Heart right ventricle (tissue), 16 donors: ENCODE results near the gene PRDM16. TPM values are rescaled to one million over a fixed set of nuclear protein-coding genes. Genes with fewer than 3 reads are reported as not detected.

Experiments
- ATAC-seq, 8 donors: fragments of 200-7000 bp; cut with Tn5 transposase; one replicate each; pipeline ENCODE4 v1.9.1; 2020; ENCODE audit warnings: mild to moderate bottlenecking in 8 of 8, moderate library complexity in 8 of 8, moderate number of reproducible peaks in 1 of 8
- DNase-seq, 2 donors: peaks; one replicate each; pipeline ENCODE4 v3.0.0-alpha.2; 2020
- H3K27ac ChIP-seq, 10 donors: fragments of 200-600 bp; sonication (generic) in 2 of 10; one replicate each; pipeline versions ENCODE4 v1.5.0 to v1.8.0; 2020 to 2022; ENCODE audit warnings: mild to moderate bottlenecking in 3 of 10
- H3K27me3 ChIP-seq, 7 donors: fragments of 200-600 bp; one replicate each; pipeline ENCODE4 v1.8.0; 2021 to 2022; ENCODE audit warnings: mild to moderate bottlenecking in 2 of 7
- H3K36me3 ChIP-seq, 9 donors: fragments of 200-600 bp; sonication (generic) in 1 of 9; one replicate each; pipeline versions ENCODE4 v1.5.0 to v1.8.0; 2020 to 2022; ENCODE audit warnings: mild to moderate bottlenecking in 2 of 9
- H3K4me1 ChIP-seq, 9 donors: fragments of 200-600 bp; sonication (generic) in 1 of 9; one replicate each; pipeline versions ENCODE4 v1.5.0 to v1.8.0; 2020 to 2022; ENCODE audit warnings: mild to moderate bottlenecking in 4 of 9
- H3K4me3 ChIP-seq, 10 donors: fragments of 200-600 bp; sonication (generic) in 2 of 10; one replicate each; pipeline versions ENCODE4 v1.5.0 to v1.8.0; 2020 to 2022; ENCODE audit warnings: mild to moderate bottlenecking in 7 of 10, moderate library complexity in 2 of 10
- H3K9me3 ChIP-seq, 11 donors: fragments of 200-600 bp in 10 of 11; sonication (generic) in 2 of 11; one replicate each; pipeline versions ENCODE4 v1.5.0 to v1.8.0; 2013 to 2022; ENCODE audit warnings: mild to moderate bottlenecking in 2 of 11, control low read depth in 1 of 11, moderate library complexity in 1 of 11
- CTCF ChIP-seq, 9 donors: fragments of 200-600 bp; sonication (generic) in 2 of 9; IDR thresholded peaks; one replicate each; pipeline versions ENCODE4 v1.5.0 to v1.8.0; 2021 to 2022; ENCODE audit warnings: antibody characterized with exemption in 9 of 9, mild to moderate bottlenecking in 5 of 9, moderate library complexity in 1 of 9
- WGBS, 2 donors: extraction: QIAGEN DNeasy Blood & Tissue Kit; methylation state at CpG; one replicate each; pipeline ENCODE4 v1.1.7; 2013; ENCODE audit warnings: inconsistent platforms in 1 of 2; 5-methylcytosine and 5-hydroxymethylcytosine counted together
- intact Hi-C, 10 donors: fragments of 100-400 bp; cut with DNase I; formaldehyde crosslinking; loops; one replicate each; pipeline versions ENCODE4 v1.11.1 to v1.14.2; 2022
- polyA plus RNA-seq, 2 donors: library from polyadenylated mRNA; stranded (reverse); fragments of 200-250 nt; gene quantifications; one replicate each; pipeline ENCODE4 v1.2.3, GENCODE V29; 2013
- total RNA-seq, 10 donors: library from RNA; stranded (reverse); fragmentation: NEBNext Ultra II Directional in 3 of 10; extraction: Animal tissue kit (Norgen Biotek cat#: 25700) in 3 of 10; gene quantifications; one replicate each; pipeline versions ENCODE4 v1.2.1 to v1.2.4, GENCODE V29; 2021 to 2023
- donor health status: Arrhythmogenic right ventricular cardiomyopathy.
- donor health status: ischemic (EF 13 %, LVEDD 7.1; RV severe dilation, severe dysfunction).
- donor health status: healthy with polysubstance abuse.
- donor health status: DM: no; HTN: yes; CAD: no.
- donor health status: DM: no; HTN: no; CAD: no.
- donor health status: ischemic (EF 25% LVEDD 6.9; RV normal size, moderate dysfunction).
- donor health status: ischemic (EF 25% LVEDD 5.7; RV mildly dilated, moderate dysfunction).
- donor health status: healthy.
- donor health status: DM: yes; HTN: yes; CAD: no.
- donor health status: Ischemic cardiomyopathy.
- donor health status: ischemic (EF 35%, LVEDD 5.7; RV mildly dilated, moderate dysfunction).
- donor health status: nonischemic (EF 11% LVEDD 7.7; RV severe dilation, severe dysfunction).
- donor health status: DM: yes; HTN: yes; CAD: no.
- donor health status: PGD.
- donor health status: ischemic (EF 29% LVEDD 5.4; RV normal size, mild dysfunction).
- donor health status: nonischemic (EF 23%, LVEDD 6.1; RV moderate dilation, normal function).

PRDM16 gene
- total and polyA plus RNA-seq, 12 donors: 4.1 to 25.9 (median 14.8) TPM

- H3K27ac ChIP-seq: peak overlapping the region; percentile 76 to 95 (median 86)
- H3K9me3 ChIP-seq: no peaks in the 10 kb centered on the region
- intact Hi-C loops: loop anchor here in 7 of 10 donors (2.0 to 10.0 kb wide), 8 partner anchors 53 to 213 kb away; no protein-coding TSS in a partner anchor
- DNase-seq: no peak
- H3K27me3 ChIP-seq: peaks cover 9 to 91% (median 61%) of the 10 kb centered on the region in 7 donors
- WGBS, 2 donors: 34 to 52% methylated on average over 17 of the region's 17 CpGs
- TF ChIP-seq CTCF (IDR thresholded peaks at IDR 0.05): no peak
- no peaks in the 10 kb centered on the region for H3K36me3 ChIP-seq
- ATAC-seq: peak in 3 of 8 donors; percentile 1 to 17 (median 1)
- peaks cover 2 to 81% (median 47%) of the 10 kb centered on the region in 9 donors for H3K4me1 ChIP-seq
- peak overlapping the region; percentile 37 to 92 (median 76) for H3K4me3 ChIP-seq
These were observed 2.8 kb downstream of the PRDM16 start for GRCh38 chr1:3071565-3072390.

- peak overlapping the region; percentile 76 to 95 (median 86) for H3K27ac ChIP-seq
- ATAC-seq: peak in 5 of 8 donors; percentile 3 to 18 (median 15)
- peaks cover 0 to 81% (median 45%) of the 10 kb centered on the region in 9 donors for H3K4me1 ChIP-seq
These were observed 3.6 kb downstream of the PRDM16 start for GRCh38 chr1:3072391-3073185.

GRCh38 chr1:3073186-3073488 lies 4.1 kb downstream of the PRDM16 start:
- peak overlapping the region; percentile 37 to 92 (median 76) for H3K4me3 ChIP-seq
- WGBS, 2 donors: 8 to 17% methylated on average over 9 of the region's 9 CpGs
- intact Hi-C loops: loop anchor here in 7 of 10 donors (5.0 to 10.0 kb wide), 7 partner anchors 52 to 212 kb away; no protein-coding TSS in a partner anchor
- H3K36me3 ChIP-seq: no peaks in the 10 kb centered on the region
- H3K27ac ChIP-seq: peak overlapping the region; percentile 76 to 95 (median 86)
- no peak for TF ChIP-seq CTCF (IDR thresholded peaks at IDR 0.05)
- ATAC-seq: no peak
- peaks cover 0 to 81% (median 46%) of the 10 kb centered on the region in 9 donors for H3K4me1 ChIP-seq
- no peaks in the 10 kb centered on the region for H3K9me3 ChIP-seq
- no peak for DNase-seq
- H3K27me3 ChIP-seq: peaks cover under 1 to 88% (median 49%) of the 10 kb centered on the region in 7 donors

More at GRCh38 chr1:3072391-3073185, 3.6 kb downstream of the PRDM16 start:
- Histone ChIP-seq H3K36me3 (no peaks in the 10 kb centered on the region), H3K4me3 (peak overlapping the region; percentile 37 to 92 (median 76)), H3K27me3 (peaks cover 5 to 91% (median 53%) of the 10 kb centered on the region in 7 donors), H3K9me3 (no peaks in the 10 kb centered on the region)
- intact Hi-C loops: loop anchor here in 7 of 10 donors (5.0 to 10.0 kb wide), 7 partner anchors 52 to 212 kb away; no protein-coding TSS in a partner anchor
- WGBS, 2 donors: 20 to 29% methylated on average over 32 of the region's 32 CpGs
- no peak for DNase-seq
- TF ChIP-seq CTCF (IDR thresholded peaks at IDR 0.05): no peak
